Measurements from ENCODE around the gene USP51.
A peak's percentile ranks its signal among the peaks of the same experiment; 100 is the strongest.
"Not testable (repeated sequence)": the region's sequence is repeated elsewhere in the genome, so short reads cannot be mapped to it uniquely, and the experiment has no call there.

The USP51 gene

DNA sequence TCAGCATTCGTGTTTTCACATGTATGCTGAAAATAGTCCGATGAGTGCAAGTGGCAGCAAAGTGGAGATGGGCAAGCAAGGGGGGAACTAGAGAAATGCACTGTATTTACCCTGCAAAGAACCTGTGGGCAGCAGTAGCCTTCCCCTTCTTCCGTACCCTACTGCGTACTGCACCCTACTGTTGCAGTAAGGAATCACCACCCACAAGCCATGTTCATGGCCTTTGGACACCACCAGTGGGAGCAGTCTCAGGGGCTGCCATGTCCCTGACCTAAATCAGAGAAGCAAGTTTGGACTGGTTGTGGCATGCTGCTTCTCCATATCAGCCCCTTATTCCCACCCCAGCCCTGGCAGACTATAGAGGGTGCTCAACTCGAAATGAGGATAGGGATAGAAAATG lies 25.6 kb downstream of the USP51 start:
- not testable (repeated sequence) for DNase-seq

DNA sequence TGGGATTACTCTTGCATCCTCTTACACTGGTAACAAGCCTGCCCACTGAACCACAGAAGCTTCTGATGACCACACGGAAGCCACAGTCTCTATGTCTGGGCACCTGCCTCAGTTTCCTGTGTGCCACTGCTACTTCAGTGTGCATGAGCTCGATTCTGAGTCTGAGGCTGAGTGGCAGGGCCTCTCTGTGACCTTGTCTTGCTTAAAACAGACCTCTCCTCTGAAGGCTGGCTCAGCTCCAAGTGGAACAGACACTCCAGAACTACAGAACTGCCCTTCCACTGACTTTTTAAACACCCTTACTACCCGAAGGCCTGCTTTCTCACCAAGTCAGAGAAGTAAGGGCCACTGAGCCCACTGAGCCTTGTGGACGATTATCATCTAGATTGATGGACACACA lies 29.7 kb downstream of the USP51 start:
- not testable (repeated sequence) for DNase-seq

DNA sequence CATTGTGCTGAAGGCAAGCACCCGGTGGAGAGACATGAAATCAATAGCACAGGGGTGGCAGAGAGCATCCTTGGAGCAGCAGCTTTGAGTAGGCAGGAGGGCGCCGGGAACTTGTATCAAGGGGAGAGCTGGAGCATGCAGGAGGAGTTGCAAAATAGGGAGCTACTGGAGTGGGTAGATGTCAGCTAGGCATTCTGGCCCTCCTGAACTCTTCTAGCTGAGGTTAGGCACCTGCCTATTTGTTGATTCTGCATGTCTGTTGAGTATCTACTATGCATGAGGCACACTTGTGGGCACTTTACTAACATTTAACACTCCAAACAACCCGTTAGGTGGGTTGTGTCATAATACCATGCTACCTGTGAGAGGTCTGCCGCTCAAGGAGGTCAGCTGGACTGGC lies 30.2 kb downstream of the USP51 start:
- not testable (repeated sequence) for DNase-seq

DNA sequence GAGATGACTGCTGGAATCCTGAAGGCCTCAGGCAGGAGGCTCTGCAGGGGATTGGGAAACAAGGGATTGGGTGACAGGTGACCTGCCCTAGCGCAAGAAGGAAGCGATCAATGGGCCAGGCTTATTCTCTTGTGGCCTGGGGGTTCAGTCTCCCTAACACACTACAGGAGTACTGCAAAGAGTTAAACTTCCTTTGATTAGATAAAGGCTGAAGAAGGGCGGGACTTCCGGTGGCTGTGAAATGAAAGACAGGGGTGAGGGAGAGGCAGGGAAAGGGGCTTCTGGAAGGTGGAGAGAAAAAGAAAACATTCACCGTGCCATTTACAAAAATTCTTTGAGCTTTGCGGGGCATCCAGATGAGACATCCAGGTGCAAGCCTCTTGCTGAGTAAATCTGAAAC lies 33.9 kb downstream of the USP51 start:
- not testable (repeated sequence) for DNase-seq

DNA sequence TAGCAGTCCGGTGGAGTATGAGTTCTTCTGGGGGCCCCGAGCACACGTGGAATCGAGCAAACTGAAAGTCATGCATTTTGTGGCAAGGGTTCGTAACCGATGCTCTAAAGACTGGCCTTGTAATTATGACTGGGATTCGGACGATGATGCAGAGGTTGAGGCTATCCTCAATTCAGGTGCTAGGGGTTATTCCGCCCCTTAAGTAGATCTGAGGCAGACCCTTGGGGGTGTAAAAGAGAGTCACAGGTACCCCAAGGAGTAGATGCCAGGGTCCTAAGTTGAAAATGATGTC lies 36.9 kb downstream of the USP51 start:
- no peak for DNase-seq

DNA sequence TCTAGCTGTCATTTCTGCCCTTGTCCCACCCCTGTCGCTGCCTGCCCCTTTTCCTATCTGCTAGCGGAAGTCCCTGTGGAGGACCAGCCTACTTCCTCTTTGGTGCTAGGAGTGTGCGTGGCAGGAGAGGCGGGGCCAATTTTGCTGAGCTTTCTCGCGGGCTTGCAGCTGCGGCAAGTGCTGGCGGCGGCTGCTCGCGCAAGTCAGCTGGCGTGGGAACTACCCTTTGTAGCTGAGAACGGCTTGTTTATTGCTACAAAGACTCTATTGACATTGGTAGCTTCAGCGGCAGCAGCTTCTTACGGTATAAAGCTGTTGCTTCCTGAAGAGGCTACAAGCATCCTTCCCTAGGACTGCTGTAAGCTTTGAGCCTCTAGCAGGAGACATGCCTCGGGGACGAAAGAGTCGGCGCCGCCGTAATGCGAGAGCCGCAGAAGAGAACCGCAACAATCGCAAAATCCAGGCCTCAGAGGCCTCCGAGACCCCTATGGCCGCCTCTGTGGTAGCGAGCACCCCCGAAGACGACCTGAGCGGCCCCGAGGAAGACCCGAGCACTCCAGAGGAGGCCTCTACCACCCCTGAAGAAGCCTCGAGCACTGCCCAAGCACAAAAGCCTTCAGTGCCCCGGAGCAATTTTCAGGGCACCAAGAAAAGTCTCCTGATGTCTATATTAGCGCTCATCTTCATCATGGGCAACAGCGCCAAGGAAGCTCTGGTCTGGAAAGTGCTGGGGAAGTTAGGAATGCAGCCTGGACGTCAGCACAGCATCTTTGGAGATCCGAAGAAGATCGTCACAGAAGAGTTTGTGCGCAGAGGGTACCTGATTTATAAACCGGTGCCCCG lies 37.4 kb downstream of the USP51 start, which contains the start of gene MAGEH1:
TSS of gene MAGEH1 (plus strand) at position 138 of the 843 bp plus-strand sequence. CDS start at position 386, 248 bp downstream.
- DNase-seq = peak; percentile 80

DNA sequence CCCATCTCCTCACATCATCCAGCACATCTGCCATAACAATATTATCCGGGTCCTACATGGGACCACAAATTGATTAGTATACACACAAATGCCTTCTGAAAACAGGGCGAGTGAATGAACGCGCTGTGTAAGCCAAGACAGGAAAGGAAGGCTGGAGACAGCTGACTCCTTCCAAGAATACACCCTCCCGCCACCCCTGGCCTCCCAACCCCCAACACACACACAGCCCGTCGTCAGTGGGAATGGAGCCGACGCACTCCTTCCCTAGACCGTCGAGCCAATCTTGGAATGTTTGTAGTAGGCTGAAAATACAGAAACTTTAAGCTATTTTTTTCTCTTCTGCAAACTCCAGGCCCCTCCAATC lies 38.0 kb downstream of the USP51 start:
- DNase-seq = no peak

DNA sequence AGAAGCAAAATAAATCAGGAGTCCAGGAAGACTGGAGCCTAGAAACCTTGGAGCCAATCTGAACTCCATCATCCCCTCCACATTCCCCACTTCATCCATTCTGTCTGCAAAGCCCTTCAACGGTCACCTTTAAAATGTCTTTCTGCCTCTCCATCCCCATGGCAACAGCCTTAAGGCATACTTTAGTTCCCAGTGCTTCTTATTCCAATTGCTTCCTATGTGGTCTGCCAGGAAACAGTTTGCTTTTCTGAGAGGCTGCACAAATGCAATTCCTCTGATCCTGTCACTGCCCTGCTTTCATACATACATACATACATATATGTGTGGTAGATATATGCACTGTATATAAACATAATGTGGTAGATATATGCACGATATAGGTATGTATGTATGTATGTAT lies 38.5 kb downstream of the USP51 start:
- no peak for DNase-seq

DNA sequence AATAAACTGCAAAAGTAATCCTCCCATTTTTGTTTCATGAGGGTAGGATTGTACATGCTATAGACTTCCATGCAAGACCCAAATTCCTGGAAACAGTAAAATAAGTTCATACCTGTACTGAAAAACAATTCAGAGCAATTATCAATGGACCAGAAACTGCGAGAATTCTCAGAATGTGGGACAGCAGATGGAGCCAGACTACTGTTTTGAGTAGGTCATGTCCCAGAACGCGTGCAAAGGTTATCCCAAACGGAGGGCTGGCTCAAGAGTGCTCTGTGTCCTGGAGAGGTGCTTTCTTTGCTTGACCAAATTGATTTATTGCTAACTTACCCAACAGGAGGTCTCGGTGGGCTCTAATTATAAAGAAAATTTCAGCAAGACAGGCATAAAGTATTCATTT lies 39.4 kb downstream of the USP51 start:
- no peak for DNase-seq

DNA sequence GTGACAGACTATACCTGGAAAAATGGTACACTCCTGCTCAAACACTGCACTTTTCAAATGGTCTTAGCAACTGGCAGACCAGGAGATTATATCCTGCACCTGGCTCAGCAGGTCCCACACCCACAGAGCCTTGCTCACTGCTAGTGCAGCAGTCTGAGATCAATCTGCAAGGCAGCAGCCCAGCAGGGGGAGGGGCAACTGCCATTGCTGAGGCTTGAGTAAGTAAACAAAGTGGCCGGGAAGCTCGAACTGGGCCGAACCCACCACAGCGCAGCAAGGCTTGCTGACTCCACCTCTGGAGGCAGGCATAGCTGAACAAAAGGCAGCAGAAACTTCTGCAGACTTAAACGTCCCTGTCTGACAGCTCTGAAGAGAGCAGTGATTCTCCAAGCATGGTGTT lies 46.2 kb downstream of the USP51 start:
- not testable (repeated sequence) for DNase-seq
